GM19193 (cell line): ENCODE measurements around the gene ABCC2.

Source experiments
- POLR2A ChIP-seq: IDR thresholded peaks from 4 replicates; pipeline ENCODE4 v1.6.1; 2011; ENCODE audit not compliant: insufficient read depth, insufficient read length; ENCODE audit errors: extremely low read depth

ABCC2 gene

GRCh38 chr10:99788598-99789256 is 6.3 kb downstream of the ABCC2 start:
- no peak for TF ChIP-seq POLR2A

GRCh38 chr10:99791831-99792230 is 9.4 kb downstream of the ABCC2 start:
- no peak for TF ChIP-seq POLR2A

DNA sequence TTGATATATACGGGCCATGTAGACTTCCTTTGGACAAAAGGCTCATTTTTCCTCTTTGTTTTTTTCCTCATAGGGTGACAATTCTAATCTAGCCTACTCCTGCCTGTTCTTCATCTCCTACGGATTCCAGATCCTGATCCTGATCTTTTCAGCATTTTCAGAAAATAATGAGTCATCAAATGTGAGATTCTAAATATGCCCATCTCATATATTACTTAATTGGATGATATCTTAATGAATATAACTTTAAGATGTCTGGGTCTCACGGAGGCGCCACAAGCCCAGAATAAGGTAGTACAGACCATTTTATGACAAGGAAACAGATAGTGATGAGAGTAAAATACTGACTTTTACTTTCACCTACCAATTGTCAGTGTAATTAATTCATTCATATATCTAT is 11.4 kb downstream of the ABCC2 start:
- TF ChIP-seq POLR2A = no peak

DNA sequence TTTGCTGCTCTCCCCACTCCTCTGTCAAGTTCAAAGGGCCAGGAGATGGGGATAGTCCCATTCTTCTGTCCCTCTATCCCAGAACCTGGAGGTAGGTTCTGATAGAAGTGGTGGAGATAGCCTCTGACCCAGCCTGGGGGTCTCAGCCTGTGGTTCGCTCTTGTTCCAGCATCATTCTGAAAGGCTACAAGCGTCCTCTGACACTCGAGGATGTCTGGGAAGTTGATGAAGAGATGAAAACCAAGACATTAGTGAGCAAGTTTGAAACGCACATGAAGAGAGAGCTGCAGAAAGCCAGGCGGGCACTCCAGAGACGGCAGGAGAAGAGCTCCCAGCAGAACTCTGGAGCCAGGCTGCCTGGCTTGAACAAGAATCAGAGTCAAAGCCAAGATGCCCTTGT is 14.5 kb downstream of the ABCC2 start:
- no peak for TF ChIP-seq POLR2A

- no peak for TF ChIP-seq POLR2A
These were observed 15.6 kb downstream of the ABCC2 start for GRCh38 chr10:99798031-99798430.

DNA sequence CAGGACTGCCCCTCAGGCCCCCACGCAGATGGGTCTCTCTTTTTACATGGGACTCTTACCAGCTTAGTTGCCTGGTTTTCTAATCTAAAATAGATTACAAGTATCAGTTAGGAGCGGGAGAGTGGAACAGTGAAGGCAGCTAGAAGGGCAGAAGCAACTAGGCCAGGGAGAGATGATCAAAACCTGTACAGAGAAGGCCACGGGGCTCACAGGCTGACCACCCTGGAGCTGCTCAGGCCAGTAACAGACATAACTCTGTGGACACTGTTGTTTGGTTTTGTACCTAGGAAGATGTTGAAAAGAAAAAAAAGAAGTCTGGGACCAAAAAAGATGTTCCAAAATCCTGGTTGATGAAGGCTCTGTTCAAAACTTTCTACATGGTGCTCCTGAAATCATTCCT is 16.5 kb downstream of the ABCC2 start:
- TF ChIP-seq POLR2A = no peak

DNA sequence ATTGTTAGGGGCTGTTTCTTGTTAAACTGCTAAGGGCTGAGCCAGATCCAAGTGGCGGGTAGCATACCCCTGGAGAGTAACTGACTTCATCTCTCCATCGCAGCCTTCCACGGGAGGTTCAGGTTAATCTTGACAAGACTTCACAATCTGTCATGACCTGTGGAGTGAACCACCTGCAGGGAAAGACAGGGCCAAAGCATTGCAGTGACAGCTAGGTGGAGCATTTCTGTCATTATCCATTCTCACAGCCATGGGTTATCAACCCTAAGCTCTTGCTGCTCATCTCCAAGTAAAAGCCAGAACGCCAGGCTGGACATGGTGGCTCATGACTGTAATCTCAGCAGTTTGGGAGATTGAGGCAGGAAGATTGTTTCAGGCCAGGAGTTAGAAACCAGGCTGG is 17.2 kb downstream of the ABCC2 start:
- TF ChIP-seq POLR2A = no peak

DNA sequence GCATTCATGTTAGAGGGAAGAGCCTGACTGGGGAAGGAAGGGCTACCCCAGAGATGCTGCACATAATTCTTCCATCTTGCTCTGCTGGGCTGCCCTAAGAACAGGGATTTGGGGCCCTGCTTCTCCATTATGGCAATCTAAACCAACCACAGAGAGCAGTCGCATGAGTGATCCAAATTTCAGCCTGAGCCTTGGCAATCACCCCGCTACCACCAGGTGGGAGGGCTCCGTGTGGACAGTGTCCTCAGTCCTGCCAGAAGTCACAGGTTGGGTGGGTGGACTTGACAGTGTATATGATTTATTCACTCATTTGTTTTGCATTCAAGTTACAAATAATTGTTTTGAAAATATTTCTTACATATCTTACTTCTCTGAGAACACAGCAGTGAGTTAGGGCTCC is 22.0 kb downstream of the ABCC2 start:
- no peak for TF ChIP-seq POLR2A

DNA sequence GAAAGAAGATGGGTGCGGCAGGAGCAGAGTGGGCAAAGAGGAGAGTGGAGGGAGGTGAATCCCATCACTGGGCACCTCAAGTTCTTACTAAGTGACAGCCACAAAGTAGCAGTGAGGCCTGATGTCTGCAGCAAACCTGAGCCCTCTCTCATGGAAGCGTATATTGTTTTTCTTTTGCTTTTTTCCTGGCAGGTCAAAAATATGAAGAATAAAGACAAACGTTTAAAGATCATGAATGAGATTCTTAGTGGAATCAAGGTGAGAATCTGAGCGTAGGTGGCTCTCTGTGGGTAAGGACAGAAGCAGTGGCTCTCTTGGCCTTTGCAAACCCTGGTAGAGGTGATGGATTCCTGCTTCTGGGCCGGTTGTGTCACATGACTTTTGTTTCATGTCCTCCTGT is 22.8 kb downstream of the ABCC2 start:
- no peak for TF ChIP-seq POLR2A

DNA sequence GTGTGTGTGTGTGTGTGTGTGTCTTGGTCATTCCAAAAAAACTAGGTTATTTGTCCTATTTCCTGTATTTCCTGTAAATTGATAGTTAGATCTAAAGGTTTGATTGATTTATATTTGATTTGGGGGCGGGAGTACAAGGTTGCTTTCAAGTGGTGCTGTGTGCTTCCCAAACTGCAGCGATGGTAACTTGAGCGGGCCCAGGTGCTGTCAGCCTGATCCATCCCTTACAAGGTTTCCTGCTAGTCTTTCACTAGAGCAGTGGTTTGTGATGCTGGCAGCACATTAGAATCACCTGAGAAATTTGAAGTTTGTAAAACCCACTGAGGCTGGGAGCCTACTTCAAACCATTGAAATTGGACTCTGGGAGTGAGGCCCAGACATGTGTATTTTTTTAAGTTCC is 23.7 kb downstream of the ABCC2 start:
- no peak for TF ChIP-seq POLR2A

DNA sequence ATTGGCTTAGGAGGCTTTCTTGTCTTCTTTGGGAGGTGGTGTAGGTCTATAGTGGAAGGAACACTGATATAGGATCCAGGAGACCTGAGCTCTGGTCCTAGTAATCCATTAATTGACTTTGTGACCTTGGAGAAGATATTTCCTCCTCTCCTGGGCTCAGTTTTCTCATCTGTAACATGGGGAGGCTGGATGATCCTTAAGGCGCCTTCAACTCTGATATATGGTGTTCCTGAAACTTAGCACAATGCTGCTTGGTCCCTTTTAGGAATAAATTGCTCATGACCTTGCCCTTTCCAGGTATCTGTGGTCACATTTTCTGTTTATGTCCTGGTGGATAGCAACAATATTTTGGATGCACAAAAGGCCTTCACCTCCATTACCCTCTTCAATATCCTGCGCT is 25.3 kb downstream of the ABCC2 start:
- TF ChIP-seq POLR2A = no peak

DNA sequence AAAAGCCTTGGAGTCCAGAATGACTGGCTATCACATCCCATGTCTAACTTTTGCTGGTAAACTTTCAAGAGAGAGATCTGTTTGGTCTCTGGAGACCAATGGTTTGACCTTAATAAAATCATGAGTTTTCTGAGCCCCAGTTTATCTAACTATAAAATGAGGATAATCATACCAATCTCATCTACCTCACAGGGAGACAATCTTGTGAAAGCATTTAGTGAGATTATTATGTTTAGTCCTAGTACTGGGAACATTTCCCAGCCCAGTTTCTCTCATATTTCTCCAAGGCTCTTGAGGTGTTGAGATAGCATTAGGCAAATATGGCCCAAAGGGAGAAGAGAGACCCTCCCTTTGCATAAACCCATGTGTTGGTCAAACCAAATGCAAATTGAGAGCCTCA is 25.8 kb downstream of the ABCC2 start:
- no peak for TF ChIP-seq POLR2A

GRCh38 chr10:99809481-99809880 is 27.0 kb downstream of the ABCC2 start:
- no peak for TF ChIP-seq POLR2A

- no peak for TF ChIP-seq POLR2A
These were observed 27.6 kb downstream of the ABCC2 start for GRCh38 chr10:99809931-99810615.

DNA sequence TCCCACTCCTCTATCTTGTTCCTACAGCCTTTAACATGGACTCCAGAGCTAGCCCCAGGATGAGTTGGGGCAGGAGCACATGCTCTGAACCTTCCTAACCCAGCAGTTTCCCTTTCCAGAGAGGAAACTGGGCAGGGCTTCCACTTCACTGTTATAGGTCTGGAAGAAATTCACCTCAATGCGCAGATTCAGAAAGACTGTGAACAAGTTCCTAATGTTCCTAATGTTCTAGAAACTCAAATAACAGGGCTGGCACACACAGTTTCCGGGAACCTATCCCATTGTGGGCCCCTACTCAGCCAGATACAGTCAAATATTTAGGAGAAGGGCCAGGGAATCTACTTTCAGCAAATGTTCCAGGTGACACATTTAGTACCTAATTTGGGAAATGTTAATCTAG is 29.7 kb downstream of the ABCC2 start:
- TF ChIP-seq POLR2A = no peak

- TF ChIP-seq POLR2A = no peak
These were observed 31.7 kb downstream of the ABCC2 start for GRCh38 chr10:99814143-99814542.

DNA sequence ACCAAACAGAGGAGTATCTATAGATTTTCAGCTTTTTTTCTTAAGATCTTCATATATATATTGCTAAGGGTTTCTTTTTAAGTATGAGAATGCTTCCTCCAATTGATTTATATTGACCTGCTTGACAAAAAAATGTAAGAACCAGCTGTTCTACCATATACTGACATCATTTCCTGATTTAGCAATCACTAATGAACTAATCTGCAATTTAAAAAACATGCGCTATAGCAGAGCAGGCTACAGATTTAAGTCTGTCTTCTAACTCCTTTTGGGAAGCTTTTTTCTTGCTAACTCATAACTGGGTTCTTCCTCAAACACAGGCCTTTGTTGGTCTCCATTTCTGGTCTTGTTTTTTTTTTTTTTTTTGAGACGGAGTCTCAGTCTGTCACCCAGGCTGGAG is 33.2 kb downstream of the ABCC2 start:
- no peak for TF ChIP-seq POLR2A

DNA sequence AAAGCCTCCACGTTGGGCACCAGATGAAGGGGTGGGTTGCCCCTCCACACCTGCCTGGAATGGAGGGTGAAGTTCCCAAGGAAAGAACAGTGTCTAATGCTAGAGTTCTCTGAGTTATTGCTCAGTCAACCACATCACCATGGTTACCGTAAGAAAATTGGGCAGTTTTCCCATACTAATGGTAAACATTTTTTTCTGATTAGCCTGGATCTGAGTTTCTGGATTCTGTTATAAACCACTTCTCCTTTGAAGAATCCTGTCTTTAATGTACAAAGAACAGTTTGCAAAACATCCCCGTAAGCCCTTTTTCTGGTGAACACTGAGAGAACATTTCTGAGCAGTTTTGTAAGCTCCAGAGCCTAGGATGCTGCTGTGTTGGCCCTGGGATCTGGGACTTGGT is 45.5 kb downstream of the ABCC2 start:
- TF ChIP-seq POLR2A = no peak

GRCh38 chr10:99828464-99828863 is 46.0 kb downstream of the ABCC2 start:
- TF ChIP-seq POLR2A = no peak
